SK-N-SH (cell line): ENCODE results near the gene IL6ST. TPM values are rescaled to one million over a fixed set of nuclear protein-coding genes. Genes with fewer than 3 reads are reported as not detected.

Experiments
- CTCF ChIA-PET: fragments of 300-600, 350-600 bp; formaldehyde crosslinking; extraction: SDS; loops from one replicate; lab custom pipeline; 2021; lab: Yijun Ruan, JAX
- POLR2A ChIA-PET: fragments of 350-600 bp; sonication (Branson Sonifier 250); formaldehyde crosslinking; extraction: SDS; loops from one replicate; lab custom pipeline; 2020; ENCODE audit warnings: antibody characterized with exemption, inconsistent platforms; lab: Yijun Ruan, JAX
- DNase-seq: peaks from one replicate; pipeline ENCODE4 v3.0.0; 2012
- H2AFZ ChIP-seq: fragments of 200-600 bp; sonication (generic); 2 replicates; pipeline ENCODE4 v1.8.1; 2016; ENCODE audit warnings: antibody characterized with exemption, mild to moderate bottlenecking, low read depth
- H3F3A ChIP-seq: fragments of 200-600 bp; sonication (generic); replicated peaks from 2 replicates; pipeline ENCODE3; 2016; ENCODE audit warnings: antibody characterized with exemption, mild to moderate bottlenecking; ENCODE audit not compliant: insufficient read depth
- H3K27ac ChIP-seq, 2 experiments: fragments of 200-500 bp in 1 of 2; fragments of 200-600 bp in 1 of 2; sonication (Bioruptor generic) in 1 of 2; sonication (generic), shearing (Covaris generic) in 1 of 2; 2 replicates each; pipeline versions ENCODE4 v1.5.1 to v1.6.1; 2014 to 2016; ENCODE audit warnings: low read depth in 2 of 2, inconsistent platforms in 1 of 2, low read length in 1 of 2, mild to moderate bottlenecking in 1 of 2, mixed read lengths in 1 of 2
- H3K27me3 ChIP-seq: fragments of 200-600 bp; sonication (generic), shearing (Covaris generic); 2 replicates; pipeline ENCODE4 v1.6.1; 2016; ENCODE audit warnings: mixed run types; ENCODE audit not compliant: insufficient read depth
- H3K36me3 ChIP-seq, 2 experiments: fragments of 200-500 bp in 1 of 2; fragments of 200-600 bp in 1 of 2; sonication (Bioruptor generic) in 1 of 2; sonication (generic) in 1 of 2; replicated peaks in 1 of 2; 2 replicates each; pipeline versions ENCODE3 to v1.5.1; 2014 to 2016; ENCODE audit warnings: low read length in 1 of 2, mild to moderate bottlenecking in 1 of 2; ENCODE audit not compliant: insufficient read depth in 2 of 2, control insufficient read depth in 1 of 2
- H3K4me1 ChIP-seq, 2 experiments: fragments of 200-500 bp in 1 of 2; fragments of 200-600 bp in 1 of 2; sonication (Bioruptor generic) in 1 of 2; sonication (generic), shearing (Covaris generic) in 1 of 2; 2 replicates each; pipeline versions ENCODE4 v1.5.1 to v1.6.1; 2014 to 2016; ENCODE audit warnings: low read depth in 1 of 2, low read length in 1 of 2, mixed run types in 1 of 2; ENCODE audit not compliant: insufficient read depth in 2 of 2, control insufficient read depth in 1 of 2
- H3K4me2 ChIP-seq: fragments of 200-600 bp; sonication (generic), shearing (Covaris generic); 2 replicates; pipeline ENCODE4 v1.6.1; 2017; ENCODE audit warnings: mixed run types
- H3K4me3 ChIP-seq, 2 experiments: fragments of 200-500 bp in 1 of 2; fragments of 200-600 bp in 1 of 2; sonication (Bioruptor generic) in 1 of 2; sonication (generic), shearing (Covaris generic) in 1 of 2; 2 replicates each; pipeline versions ENCODE4 v1.5.1 to v1.8.1; 2014 to 2016; ENCODE audit warnings: low read depth in 2 of 2, inconsistent platforms in 1 of 2, low read length in 1 of 2, mild to moderate bottlenecking in 1 of 2, mixed read lengths in 1 of 2, moderate library complexity in 1 of 2
- H3K79me2 ChIP-seq: fragments of 200-600 bp; sonication (generic); 2 replicates; pipeline ENCODE4 v1.8.1; 2017; ENCODE audit warnings: mild to moderate bottlenecking; ENCODE audit not compliant: insufficient read depth
- H3K9ac ChIP-seq: fragments of 200-600 bp; sonication (generic); 2 replicates; pipeline ENCODE4 v1.6.1; 2017; ENCODE audit warnings: mixed run types
- H3K9me2 ChIP-seq: fragments of 200-600 bp; sonication (generic); 2 replicates; pipeline ENCODE4 v1.6.1; 2017; ENCODE audit warnings: mixed run types
- H3K9me3 ChIP-seq: fragments of 200-600 bp; sonication (generic); 2 replicates; pipeline ENCODE4 v1.6.1; 2017; ENCODE audit warnings: mixed run types, mild to moderate bottlenecking, moderate library complexity
- H4K20me1 ChIP-seq: fragments of 200-600 bp; sonication (generic); 2 replicates; pipeline ENCODE4 v1.6.1; 2017; ENCODE audit warnings: mild to moderate bottlenecking, mixed run types; ENCODE audit not compliant: insufficient read depth
- FOSL2 ChIP-seq: IDR thresholded peaks from 2 replicates; pipeline ENCODE4 v1.4.0; 2012; ENCODE audit warnings: low read depth, mild to moderate bottlenecking, moderate library complexity, borderline replicate concordance
- FOXJ3 ChIP-seq: sonication (generic); formaldehyde crosslinking; IDR thresholded peaks from 2 replicates; pipeline ENCODE4 v1.5.1; 2020; ENCODE audit warnings: mild to moderate bottlenecking, missing genetic modification reagents
- GABPA ChIP-seq: IDR thresholded peaks from 2 replicates; pipeline ENCODE4 v1.4.0; 2012; ENCODE audit warnings: low read depth, mild to moderate bottlenecking
- GATA2 ChIP-seq: sonication (generic); formaldehyde crosslinking; IDR thresholded peaks from 2 replicates; pipeline ENCODE4 v1.5.0; 2020; ENCODE audit warnings: mild to moderate bottlenecking, missing genetic modification reagents
- MEF2A ChIP-seq: IDR thresholded peaks from 2 replicates; pipeline ENCODE4 v1.4.0; 2012; ENCODE audit warnings: low read depth, borderline replicate concordance
- NFIC ChIP-seq: IDR thresholded peaks from 2 replicates; pipeline ENCODE4 v1.4.0; 2012; ENCODE audit warnings: borderline replicate concordance
- NRF1 ChIP-seq: IDR thresholded peaks from 2 replicates; pipeline ENCODE4 v1.6.1; 2012; ENCODE audit warnings: low read depth, mild to moderate bottlenecking, low read length
- RAD21 ChIP-seq: IDR thresholded peaks from 2 replicates; pipeline ENCODE4 v1.6.1; 2012; ENCODE audit warnings: mild to moderate bottlenecking, low read length
- RCOR1 ChIP-seq: fragments of 150-350 bp; IDR thresholded peaks from 2 replicates; pipeline ENCODE4 v1.6.1; 2017; ENCODE audit warnings: antibody characterized with exemption, low read length
- SIN3A ChIP-seq: IDR thresholded peaks from 2 replicates; pipeline ENCODE4 v1.6.1; 2012; ENCODE audit warnings: low read depth, mild to moderate bottlenecking, low read length, moderate library complexity, borderline replicate concordance
- YY1 ChIP-seq: IDR thresholded peaks from 2 replicates; pipeline ENCODE4 v1.4.0; 2012; ENCODE audit warnings: low read depth, mild to moderate bottlenecking
- WGBS: methylation state at CpG from one replicate; pipeline ENCODE4 v1.1.6; 2017; ENCODE audit warnings: low lambda C conversion rate; 5-methylcytosine and 5-hydroxymethylcytosine counted together
- polyA plus RNA-seq, 3 experiments: library from polyadenylated mRNA; depleted of rRNA; stranded (reverse); fragments of >200 nt; gene quantifications; 2 replicates each; pipeline ENCODE4 v1.2.3, GENCODE V29; 2012
- TF ChIP-seq, protein P1 (sequence below): IDR thresholded peaks from 2 replicates; pipeline ENCODE4; 2012
- TF ChIP-seq, protein P2 (sequence below): fragments of 200-600 bp; sonication (generic); IDR thresholded peaks from 2 replicates; pipeline ENCODE4 v1.6.1; 2017; ENCODE audit warnings: antibody characterized with exemption, mild to moderate bottlenecking, moderate library complexity

Gene IL6ST
- polyA plus RNA-seq, 1 of the 3 experiments (the other 2 are of a cell fraction): 16.0 TPM

- ChIA-PET POLR2A (no interaction called here), CTCF (no interaction called here)
- Histone ChIP-seq H3K9me3 (no peaks in the 10 kb centered on the region), H3K36me3 (no peaks in the 10 kb centered on the region), H3K4me2 (no peak overlapping the region), H4K20me1 (no peaks in the 10 kb centered on the region), H3K27me3 (no peaks in the 10 kb centered on the region), H2AFZ (no peak overlapping the region), H3K9ac (no peak overlapping the region), H3K4me1 (no peaks in the 10 kb centered on the region), H3K9me2 (no peaks in the 10 kb centered on the region), H3K27ac (no peak overlapping the region), H3K4me3 (no peak overlapping the region), H3F3A (peaks cover 11% of the 10 kb centered on the region), H3K79me2 (no peaks in the 10 kb centered on the region)
- no peak for DNase-seq
- TF ChIP-seq, protein P1, sequence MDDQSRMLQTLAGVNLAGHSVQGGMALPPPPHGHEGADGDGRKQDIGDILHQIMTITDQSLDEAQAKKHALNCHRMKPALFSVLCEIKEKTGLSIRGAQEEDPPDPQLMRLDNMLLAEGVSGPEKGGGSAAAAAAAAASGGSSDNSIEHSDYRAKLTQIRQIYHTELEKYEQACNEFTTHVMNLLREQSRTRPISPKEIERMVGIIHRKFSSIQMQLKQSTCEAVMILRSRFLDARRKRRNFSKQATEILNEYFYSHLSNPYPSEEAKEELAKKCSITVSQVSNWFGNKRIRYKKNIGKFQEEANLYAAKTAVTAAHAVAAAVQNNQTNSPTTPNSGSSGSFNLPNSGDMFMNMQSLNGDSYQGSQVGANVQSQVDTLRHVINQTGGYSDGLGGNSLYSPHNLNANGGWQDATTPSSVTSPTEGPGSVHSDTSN: no peak
- TF ChIP-seq RCOR1: no peak
- no peak for TF ChIP-seq YY1
- no peak for TF ChIP-seq FOXJ3 (CRISPR knock-in tag)
- TF ChIP-seq MEF2A: no peak
- TF ChIP-seq FOSL2: no peak
- TF ChIP-seq, protein P2, sequence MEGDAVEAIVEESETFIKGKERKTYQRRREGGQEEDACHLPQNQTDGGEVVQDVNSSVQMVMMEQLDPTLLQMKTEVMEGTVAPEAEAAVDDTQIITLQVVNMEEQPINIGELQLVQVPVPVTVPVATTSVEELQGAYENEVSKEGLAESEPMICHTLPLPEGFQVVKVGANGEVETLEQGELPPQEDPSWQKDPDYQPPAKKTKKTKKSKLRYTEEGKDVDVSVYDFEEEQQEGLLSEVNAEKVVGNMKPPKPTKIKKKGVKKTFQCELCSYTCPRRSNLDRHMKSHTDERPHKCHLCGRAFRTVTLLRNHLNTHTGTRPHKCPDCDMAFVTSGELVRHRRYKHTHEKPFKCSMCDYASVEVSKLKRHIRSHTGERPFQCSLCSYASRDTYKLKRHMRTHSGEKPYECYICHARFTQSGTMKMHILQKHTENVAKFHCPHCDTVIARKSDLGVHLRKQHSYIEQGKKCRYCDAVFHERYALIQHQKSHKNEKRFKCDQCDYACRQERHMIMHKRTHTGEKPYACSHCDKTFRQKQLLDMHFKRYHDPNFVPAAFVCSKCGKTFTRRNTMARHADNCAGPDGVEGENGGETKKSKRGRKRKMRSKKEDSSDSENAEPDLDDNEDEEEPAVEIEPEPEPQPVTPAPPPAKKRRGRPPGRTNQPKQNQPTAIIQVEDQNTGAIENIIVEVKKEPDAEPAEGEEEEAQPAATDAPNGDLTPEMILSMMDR: no peak
- no peak for TF ChIP-seq NFIC
- TF ChIP-seq GATA2 (CRISPR knock-in tag): no peak
- no peak for TF ChIP-seq GABPA
- no peak for TF ChIP-seq SIN3A
Measured at GRCh38 chr5:56006600-56006999, 11.8 kb upstream of the IL6ST start.

GRCh38 chr5:56006094-56006493 is 11.3 kb upstream of the IL6ST start:
- Histone ChIP-seq H3K9me3 (no peaks in the 10 kb centered on the region), H3K9me2 (no peaks in the 10 kb centered on the region), H3K27ac (no peak overlapping the region), H4K20me1 (no peaks in the 10 kb centered on the region), H3K79me2 (no peaks in the 10 kb centered on the region), H2AFZ (no peak overlapping the region), H3F3A (peaks cover 6% of the 10 kb centered on the region), H3K36me3 (no peaks in the 10 kb centered on the region), H3K4me3 (no peak overlapping the region), H3K9ac (no peak overlapping the region), H3K4me2 (no peak overlapping the region), H3K4me1 (no peaks in the 10 kb centered on the region), H3K27me3 (no peaks in the 10 kb centered on the region)
- TF ChIP-seq NRF1 (no peak), RAD21 (no peak), NFIC (no peak)
- POLR2A ChIA-PET: no interaction called here
- WGBS: 98% methylated on average over 2 of the region's 2 CpGs
- CTCF ChIA-PET: no interaction called here
- no peak for DNase-seq
